ENCODE results near the gene NFIX.

DNA sequence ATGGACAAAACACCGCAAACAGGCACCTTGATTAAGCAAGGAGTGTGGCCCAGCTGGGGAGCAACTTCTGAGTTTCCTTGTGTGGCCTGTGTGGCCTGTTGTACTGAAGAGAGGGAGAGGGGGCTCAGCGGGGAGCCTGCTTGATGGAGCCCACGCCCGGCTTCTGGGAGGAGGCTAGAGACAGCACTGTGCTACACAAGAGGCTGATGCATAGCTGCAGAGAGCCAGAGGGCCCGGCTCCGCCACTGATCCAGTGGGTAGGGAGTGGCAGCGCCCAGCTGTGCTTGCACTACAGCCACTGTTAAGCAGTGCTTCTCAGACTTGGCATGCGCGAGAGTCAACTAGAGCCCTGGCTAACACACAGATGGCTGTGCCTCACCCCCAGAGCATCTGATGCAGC lies 88.4 kb downstream of the NFIX start:
- TF ChIP-seq, protein P1, sequence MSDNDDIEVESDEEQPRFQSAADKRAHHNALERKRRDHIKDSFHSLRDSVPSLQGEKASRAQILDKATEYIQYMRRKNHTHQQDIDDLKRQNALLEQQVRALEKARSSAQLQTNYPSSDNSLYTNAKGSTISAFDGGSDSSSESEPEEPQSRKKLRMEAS (IDR thresholded peaks at IDR 0.05; ENCODE audit: insufficient read depth, insufficient read length) = no peak
- TF ChIP-seq MYC (IDR thresholded peaks at IDR 0.05; ENCODE audit: low read depth, low read length) (no peak), POLR2A (IDR thresholded peaks at IDR 0.05; ENCODE audit: low read depth, low read length) (no peak), EZH2 (IDR thresholded peaks at IDR 0.05; ENCODE audit: borderline replicate concordance, low read depth, low read length, severe bottlenecking) (no peak), GATA2 (IDR thresholded peaks at IDR 0.05; ENCODE audit: insufficient read depth, insufficient read length, low read depth, low read length) (no peak), FOS (IDR thresholded peaks at IDR 0.05; ENCODE audit: borderline replicate concordance, insufficient read depth, low read length) (no peak), JUN (IDR thresholded peaks at IDR 0.05; ENCODE audit: borderline replicate concordance, insufficient read depth, insufficient read length, low read depth) (no peak)
- TF ChIP-seq, protein P2, sequence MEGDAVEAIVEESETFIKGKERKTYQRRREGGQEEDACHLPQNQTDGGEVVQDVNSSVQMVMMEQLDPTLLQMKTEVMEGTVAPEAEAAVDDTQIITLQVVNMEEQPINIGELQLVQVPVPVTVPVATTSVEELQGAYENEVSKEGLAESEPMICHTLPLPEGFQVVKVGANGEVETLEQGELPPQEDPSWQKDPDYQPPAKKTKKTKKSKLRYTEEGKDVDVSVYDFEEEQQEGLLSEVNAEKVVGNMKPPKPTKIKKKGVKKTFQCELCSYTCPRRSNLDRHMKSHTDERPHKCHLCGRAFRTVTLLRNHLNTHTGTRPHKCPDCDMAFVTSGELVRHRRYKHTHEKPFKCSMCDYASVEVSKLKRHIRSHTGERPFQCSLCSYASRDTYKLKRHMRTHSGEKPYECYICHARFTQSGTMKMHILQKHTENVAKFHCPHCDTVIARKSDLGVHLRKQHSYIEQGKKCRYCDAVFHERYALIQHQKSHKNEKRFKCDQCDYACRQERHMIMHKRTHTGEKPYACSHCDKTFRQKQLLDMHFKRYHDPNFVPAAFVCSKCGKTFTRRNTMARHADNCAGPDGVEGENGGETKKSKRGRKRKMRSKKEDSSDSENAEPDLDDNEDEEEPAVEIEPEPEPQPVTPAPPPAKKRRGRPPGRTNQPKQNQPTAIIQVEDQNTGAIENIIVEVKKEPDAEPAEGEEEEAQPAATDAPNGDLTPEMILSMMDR (IDR thresholded peaks at IDR 0.05; ENCODE audit: extremely low read depth in 1 of 2, insufficient read depth in 1 of 2, low read depth in 1 of 2, low read length in 2 of 2) = no peak

All from endothelial cell of umbilical vein (primary cell).